ENCODE results near the gene TMED7.

TMED7 gene

DNA sequence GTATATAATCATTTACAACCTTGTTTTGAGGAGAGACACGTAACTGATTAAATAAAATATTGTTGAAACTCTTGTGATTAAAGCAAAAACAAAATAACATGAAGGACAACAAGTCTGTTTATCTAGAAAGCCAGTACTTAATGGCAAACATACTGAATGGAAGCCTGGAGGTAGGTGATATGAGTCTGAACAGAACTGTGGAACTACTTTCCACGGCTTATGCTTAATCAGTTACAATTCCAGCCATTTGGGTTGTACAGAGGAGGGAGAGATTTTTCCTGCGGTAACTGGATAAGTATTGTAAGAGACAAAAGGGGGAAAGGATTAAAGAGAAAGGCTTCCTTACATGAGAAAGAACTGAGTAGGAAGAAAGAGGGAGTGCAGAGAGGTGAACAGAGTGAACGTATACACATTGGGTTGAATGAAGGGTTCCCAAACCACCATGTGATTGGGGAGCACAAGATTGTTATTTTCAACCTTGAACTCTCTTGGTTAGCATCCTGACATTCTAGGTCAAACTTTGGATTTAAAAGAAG, 4.4 kb downstream of the TMED7 start:
- no peak for DNase-seq (ENCODE audit: low read depth)
- H3K4me3 ChIP-seq (ENCODE audit: control insufficient read depth, low read depth, low read length) = no peak overlapping the region
- TF ChIP-seq, protein P1, sequence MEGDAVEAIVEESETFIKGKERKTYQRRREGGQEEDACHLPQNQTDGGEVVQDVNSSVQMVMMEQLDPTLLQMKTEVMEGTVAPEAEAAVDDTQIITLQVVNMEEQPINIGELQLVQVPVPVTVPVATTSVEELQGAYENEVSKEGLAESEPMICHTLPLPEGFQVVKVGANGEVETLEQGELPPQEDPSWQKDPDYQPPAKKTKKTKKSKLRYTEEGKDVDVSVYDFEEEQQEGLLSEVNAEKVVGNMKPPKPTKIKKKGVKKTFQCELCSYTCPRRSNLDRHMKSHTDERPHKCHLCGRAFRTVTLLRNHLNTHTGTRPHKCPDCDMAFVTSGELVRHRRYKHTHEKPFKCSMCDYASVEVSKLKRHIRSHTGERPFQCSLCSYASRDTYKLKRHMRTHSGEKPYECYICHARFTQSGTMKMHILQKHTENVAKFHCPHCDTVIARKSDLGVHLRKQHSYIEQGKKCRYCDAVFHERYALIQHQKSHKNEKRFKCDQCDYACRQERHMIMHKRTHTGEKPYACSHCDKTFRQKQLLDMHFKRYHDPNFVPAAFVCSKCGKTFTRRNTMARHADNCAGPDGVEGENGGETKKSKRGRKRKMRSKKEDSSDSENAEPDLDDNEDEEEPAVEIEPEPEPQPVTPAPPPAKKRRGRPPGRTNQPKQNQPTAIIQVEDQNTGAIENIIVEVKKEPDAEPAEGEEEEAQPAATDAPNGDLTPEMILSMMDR (IDR thresholded peaks at IDR 0.05; ENCODE audit: control insufficient read depth, insufficient read depth, low read depth, low read length, missing control alignments) = no peak

DNA sequence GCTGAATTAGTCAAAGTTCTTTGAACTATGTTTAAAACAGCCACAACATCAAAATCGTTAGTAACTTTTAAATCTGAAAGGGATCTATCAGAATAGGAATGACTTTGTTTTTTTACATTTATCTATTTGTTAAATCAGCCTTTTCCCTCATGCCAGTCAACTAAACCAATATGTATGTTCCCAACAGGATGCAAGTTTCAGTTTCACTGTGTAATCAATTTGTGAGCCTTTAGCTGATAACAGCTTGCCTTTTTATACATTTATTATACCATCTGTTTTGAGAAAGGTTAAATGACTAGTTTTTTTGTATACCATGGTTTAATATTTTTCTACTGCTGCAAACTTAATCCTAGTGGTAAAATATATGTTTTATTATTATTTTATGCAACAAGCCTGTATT, 8.9 kb downstream of the TMED7 start:
- DNase-seq (ENCODE audit: low read depth) = no peak
- TF ChIP-seq, protein P1 (IDR thresholded peaks at IDR 0.05; ENCODE audit: control insufficient read depth, insufficient read depth, low read depth, low read length, missing control alignments) = no peak
- no peak overlapping the region for H3K4me3 ChIP-seq (ENCODE audit: control insufficient read depth, low read depth, low read length)

DNA sequence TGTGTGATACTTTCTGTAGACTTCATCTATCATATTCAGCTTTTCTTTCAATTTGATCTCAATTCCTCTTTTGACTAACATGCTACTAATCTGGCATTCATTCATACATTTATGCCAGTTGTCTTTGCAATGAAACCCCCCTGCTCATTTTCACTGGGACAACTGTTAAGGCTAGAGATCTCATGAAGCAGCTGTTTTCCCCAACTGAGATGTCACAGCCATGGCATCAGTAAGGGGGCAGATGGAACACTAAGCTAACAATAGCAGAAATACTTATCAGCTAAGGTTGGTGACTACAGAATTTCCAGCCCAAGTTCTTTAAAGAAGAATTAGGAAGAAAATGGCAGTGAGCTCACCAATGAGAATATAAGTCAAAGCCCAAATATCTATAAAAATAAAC, 9.4 kb downstream of the TMED7 start:
- TF ChIP-seq, protein P1 (IDR thresholded peaks at IDR 0.05; ENCODE audit: control insufficient read depth, insufficient read depth, low read depth, low read length, missing control alignments) = no peak
- no peak for DNase-seq (ENCODE audit: low read depth)
- H3K4me3 ChIP-seq (ENCODE audit: control insufficient read depth, low read depth, low read length) = no peak overlapping the region

DNA sequence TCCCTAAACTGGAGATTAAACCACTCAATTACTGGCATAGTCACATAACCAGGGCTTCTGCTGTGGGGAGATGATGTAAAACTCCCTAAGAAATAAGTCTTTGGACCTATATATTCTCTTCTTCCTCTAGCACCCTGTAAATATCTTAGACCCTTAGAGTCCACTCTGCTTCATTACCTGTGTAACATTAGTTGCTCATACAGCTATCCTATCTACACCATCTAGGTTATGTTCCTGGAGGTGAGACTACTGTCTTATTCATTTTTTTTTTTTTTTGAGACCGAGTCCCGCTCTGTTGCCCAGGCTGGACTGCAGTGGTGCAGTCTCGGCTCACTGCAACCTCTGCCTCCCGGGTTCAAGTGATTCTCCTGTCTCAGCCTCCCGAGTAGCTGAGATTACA, 14.0 kb downstream of the TMED7 start:
- no peak overlapping the region for H3K4me3 ChIP-seq (ENCODE audit: control insufficient read depth, low read depth, low read length)
- no peak for DNase-seq (ENCODE audit: low read depth)
- TF ChIP-seq, protein P1 (IDR thresholded peaks at IDR 0.05; ENCODE audit: control insufficient read depth, insufficient read depth, low read depth, low read length, missing control alignments) = no peak

DNA sequence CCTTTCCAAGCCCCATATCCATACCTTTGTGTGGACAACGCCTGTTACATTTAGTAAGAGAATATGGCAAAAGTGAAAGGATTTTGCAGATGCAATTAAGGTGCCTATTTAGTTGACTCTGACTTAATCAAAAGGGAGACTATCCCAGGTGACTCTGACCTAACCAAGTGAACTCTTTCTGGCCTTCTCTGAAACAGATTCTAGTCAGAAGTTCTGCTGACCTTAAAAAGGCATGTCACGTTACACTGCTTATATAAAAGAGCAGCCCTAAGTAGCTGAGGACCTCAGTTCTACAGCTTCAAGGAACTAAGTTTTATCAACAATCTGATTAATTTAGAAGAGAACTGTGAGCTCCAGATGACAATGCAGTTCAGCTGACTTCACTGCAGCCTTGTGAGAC, 17.9 kb downstream of the TMED7 start:
- TF ChIP-seq, protein P1 (IDR thresholded peaks at IDR 0.05; ENCODE audit: control insufficient read depth, insufficient read depth, low read depth, low read length, missing control alignments) = no peak
- H3K4me3 ChIP-seq (ENCODE audit: control insufficient read depth, low read depth, low read length) = no peak overlapping the region
- DNase-seq (ENCODE audit: low read depth) = no peak

DNA sequence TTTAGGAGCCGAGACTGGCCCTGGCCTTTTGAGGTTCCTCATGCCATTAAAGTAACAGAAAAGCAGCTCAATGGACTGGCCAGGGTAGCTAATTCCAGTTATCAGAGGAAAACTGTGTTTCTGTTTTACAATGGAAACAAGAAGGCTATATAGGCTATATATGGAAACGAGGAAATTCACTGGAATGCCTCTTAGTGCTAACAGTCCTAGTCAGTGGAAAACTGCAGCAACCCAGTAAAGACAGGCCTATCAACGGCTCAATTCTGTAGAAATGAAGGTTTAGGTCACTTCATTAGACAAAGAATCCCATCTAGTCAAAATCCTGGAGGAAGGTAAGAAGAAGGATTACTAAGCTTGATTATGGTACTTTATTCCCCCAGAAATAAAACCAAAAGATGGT, 20.4 kb downstream of the TMED7 start:
- DNase-seq (ENCODE audit: low read depth) = no peak
- TF ChIP-seq, protein P1 (IDR thresholded peaks at IDR 0.05; ENCODE audit: control insufficient read depth, insufficient read depth, low read depth, low read length, missing control alignments) = no peak
- H3K4me3 ChIP-seq (ENCODE audit: control insufficient read depth, low read depth, low read length) = no peak overlapping the region

All from AG09309 (cell line).